ENCODE measurements around the gene FAM50B.

GRCh38 chr6:3881711-3882421, 32.7 kb downstream of the FAM50B start:
- TF ChIP-seq CTCF (IDR thresholded peaks at IDR 0.05 in 2 of 3, conservative IDR thresholded peaks at IDR 0.05 in 1 of 3; ENCODE audit: control insufficient read depth in 2 of 3, extremely low read depth in 1 of 3, insufficient read depth in 1 of 3, low read depth in 3 of 3, low read length in 3 of 3) (no peak), ZBTB40 (IDR thresholded peaks at IDR 0.05; ENCODE audit: borderline replicate concordance) (no peak), SRF (IDR thresholded peaks at IDR 0.05; ENCODE audit: low read depth in 2 of 2, low read length in 2 of 2) (no peak), RFX5 (IDR thresholded peaks at IDR 0.05; ENCODE audit: low read depth, low read length) (no peak), POLR2AphosphoS5 (IDR thresholded peaks at IDR 0.05; ENCODE audit: low read length) (no peak), CBFB (IDR thresholded peaks at IDR 0.05; ENCODE audit: low read depth) (no peak), POLR2A (IDR thresholded peaks at IDR 0.05; ENCODE audit: low read depth, low read length) (no peak), ETV6 (conservative IDR thresholded peaks at IDR 0.05 in 1 of 2, IDR thresholded peaks at IDR 0.05 in 1 of 2; ENCODE audit: borderline replicate concordance in 1 of 2, low read depth in 1 of 2) (no peak)

Data from GM12878 (cell line).